K562 (cell line): ENCODE results near the gene SPAG9. TPM values are rescaled to one million over a fixed set of nuclear protein-coding genes. Genes with fewer than 3 reads are reported as not detected.

Source experiments
- ARID2 ChIP-seq: fragments of 450-650 bp; IDR thresholded peaks from 2 replicates; pipeline ENCODE4 v1.6.1; 2017; ENCODE audit warnings: antibody characterized with exemption, mild to moderate bottlenecking
- HDAC3 ChIP-seq: fragments of 450-650 bp; IDR thresholded peaks from 2 replicates; pipeline ENCODE4 v1.6.1; 2018; ENCODE audit warnings: borderline replicate concordance, mild to moderate bottlenecking, moderate library complexity; ENCODE audit not compliant: partially characterized antibody
- KAT8 ChIP-seq: fragments of 450-650 bp; IDR thresholded peaks from 2 replicates; pipeline ENCODE4 v1.6.1; 2016; ENCODE audit warnings: low read depth, mild to moderate bottlenecking
- KLF10 ChIP-seq: fragments of 250-450 bp; sonication (Bioruptor Pico); IDR thresholded peaks from 2 replicates; pipeline ENCODE4 v1.6.1; 2021; ENCODE audit warnings: matching md5 sums
- L3MBTL2 ChIP-seq: fragments of 450-650 bp; IDR thresholded peaks from 2 replicates; pipeline ENCODE4 v1.6.1; 2016; ENCODE audit warnings: mild to moderate bottlenecking, moderate library complexity
- LARP7 ChIP-seq: fragments of 450-650 bp; IDR thresholded peaks from 2 replicates; pipeline ENCODE4 v1.6.1; 2016
- MYC ChIP-seq, 2 experiments: fragments of 250-450 bp in 1 of 2; sonication (Bioruptor Pico) in 1 of 2; IDR thresholded peaks; 2 replicates each; pipeline versions ENCODE4 v1.5.1 to v1.6.1; 2012 to 2021; ENCODE audit warnings: low read depth in 2 of 2, borderline replicate concordance in 1 of 2, improper control_type of control experiment in 1 of 2, low read length in 1 of 2, mild to moderate bottlenecking in 1 of 2, moderate library complexity in 1 of 2
- PURB ChIP-seq: sonication (generic); formaldehyde crosslinking; IDR thresholded peaks from 2 replicates; pipeline ENCODE4 v1.9.0; 2021; ENCODE audit warnings: low read depth, mild to moderate bottlenecking, missing genetic modification reagents
- SIN3B ChIP-seq: fragments of 450-650 bp; IDR thresholded peaks from 2 replicates; pipeline ENCODE4 v1.6.1; 2017; ENCODE audit warnings: low read depth, mild to moderate bottlenecking, moderate library complexity
- TGIF2 ChIP-seq: sonication (generic); formaldehyde crosslinking; IDR thresholded peaks from 2 replicates; pipeline ENCODE4 v1.8.1; 2022; ENCODE audit warnings: mild to moderate bottlenecking, missing genetic modification reagents, moderate library complexity
- ZNF589 ChIP-seq: fragments of 200-800 bp; sonication (Bioruptor generic); IDR thresholded peaks from 2 replicates; pipeline ENCODE4 v1.6.1; 2016; ENCODE audit warnings: low read depth, missing genetic modification characterization, missing compliant biosample characterization
- ZNF717 ChIP-seq: fragments of 250-450 bp; sonication (Bioruptor Pico); IDR thresholded peaks from 2 replicates; pipeline ENCODE4 v1.5.0; 2021
- ZNF77 ChIP-seq: fragments of 250-450 bp; sonication (Bioruptor Pico); IDR thresholded peaks from 2 replicates; pipeline ENCODE4 v1.5.0; 2020
- ZSCAN29 ChIP-seq: fragments of 450-650 bp; IDR thresholded peaks from 2 replicates; pipeline ENCODE4 v1.6.1; 2017
- polyA plus RNA-seq, 8 experiments: library from polyadenylated mRNA; depleted of rRNA in 4 of 8; stranded (reverse) in 5 of 8; unstranded in 3 of 8; fragments of >200 nt; fragmentation: Nextera tagmentation in 2 of 8; fragmentation: Illumina TruSeq in 1 of 8; extraction: Ambion mirVana in 2 of 8; extraction: Trizol in 1 of 8; gene quantifications; 2 replicates each; pipeline versions ENCODE4 v1.2.1 to v1.2.3, GENCODE V29; 2011 to 2014; ENCODE audit warnings: inconsistent platforms in 1 of 8, missing spikeins in 1 of 8
- total RNA-seq, 7 experiments: library from RNA; depleted of rRNA in 6 of 7; stranded (reverse); fragments of >200 nt in 6 of 7; fragmentation: Illumina TruSeq in 2 of 7; extraction: Trizol in 2 of 7; gene quantifications; 2 replicates each; pipeline versions ENCODE4 v1.2.1 to v1.2.3, GENCODE V29; 2011 to 2021; ENCODE audit warnings: low replicate concordance in 1 of 7
- TF ChIP-seq, protein P1 (sequence below): fragments of 450-650 bp; IDR thresholded peaks from 2 replicates; pipeline ENCODE4 v1.7.1; 2018; ENCODE audit warnings: mild to moderate bottlenecking, low read depth; ENCODE audit not compliant: partially characterized antibody
- TF ChIP-seq, protein P2 (sequence below), 3 experiments: IDR thresholded peaks in 2 of 3; conservative IDR thresholded peaks in 1 of 3; 2 replicates each; pipeline ENCODE4 v1.5.1; 2011 to 2012; ENCODE audit warnings: low read length in 3 of 3, mild to moderate bottlenecking in 3 of 3, control low read depth in 2 of 3, improper control_type of control experiment in 1 of 3, inconsistent platforms in 1 of 3, low read depth in 1 of 3, mixed read lengths in 1 of 3, moderate library complexity in 1 of 3; ENCODE audit not compliant: insufficient read depth in 2 of 3
- TF ChIP-seq, protein P3 (sequence below): fragments of 250-450 bp; sonication (Bioruptor Pico); IDR thresholded peaks from 2 replicates; pipeline ENCODE4 v1.5.0; 2022; ENCODE audit warnings: mild to moderate bottlenecking
- TF ChIP-seq, protein P4 (sequence below): fragments of 450-650 bp; formaldehyde crosslinking; IDR thresholded peaks from 2 replicates; pipeline ENCODE4 v1.4.0; 2022; ENCODE audit warnings: missing genetic modification characterization
- TF ChIP-seq, protein P5 (sequence below), 2 experiments: fragments of 450-650 bp; conservative IDR thresholded peaks; 2 replicates each; pipeline ENCODE4 v1.6.1; 2017; ENCODE audit warnings: mild to moderate bottlenecking in 2 of 2, moderate library complexity in 2 of 2

Gene SPAG9
- total and polyA plus RNA-seq, 9 of the 15 experiments (the other 6 are each of a cell fraction or from before 2014, with no cell fraction given), result 12.2 to 99.2 (median 58.2) TPM

DNA sequence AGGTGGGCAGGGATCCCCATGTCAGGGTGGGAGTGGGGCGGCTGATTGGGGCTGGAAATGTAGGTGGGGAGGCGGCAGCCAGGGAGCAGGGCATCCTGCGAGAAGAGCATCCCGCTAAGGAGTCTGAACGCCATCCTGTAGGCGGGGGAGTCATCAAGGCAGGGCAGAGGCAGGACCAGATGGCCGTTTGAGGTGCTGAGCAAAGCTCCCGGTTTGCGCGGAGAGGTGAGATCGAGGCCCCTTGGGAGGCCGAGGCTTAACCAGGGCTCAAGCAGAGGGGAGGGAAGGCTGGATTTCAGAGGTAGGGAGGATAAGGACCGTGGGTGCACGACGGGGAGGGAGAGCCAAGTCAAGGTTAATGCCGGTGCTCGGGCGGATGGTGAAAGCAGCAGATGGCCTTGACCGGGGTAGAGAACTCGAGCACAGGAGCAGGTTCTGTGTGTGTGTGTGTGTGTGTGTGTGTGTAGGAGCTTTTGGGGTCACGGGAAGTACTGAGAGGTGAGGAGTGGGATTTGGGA lies 45.1 kb upstream of the SPAG9 start (continued):
- TF ChIP-seq, protein P1, sequence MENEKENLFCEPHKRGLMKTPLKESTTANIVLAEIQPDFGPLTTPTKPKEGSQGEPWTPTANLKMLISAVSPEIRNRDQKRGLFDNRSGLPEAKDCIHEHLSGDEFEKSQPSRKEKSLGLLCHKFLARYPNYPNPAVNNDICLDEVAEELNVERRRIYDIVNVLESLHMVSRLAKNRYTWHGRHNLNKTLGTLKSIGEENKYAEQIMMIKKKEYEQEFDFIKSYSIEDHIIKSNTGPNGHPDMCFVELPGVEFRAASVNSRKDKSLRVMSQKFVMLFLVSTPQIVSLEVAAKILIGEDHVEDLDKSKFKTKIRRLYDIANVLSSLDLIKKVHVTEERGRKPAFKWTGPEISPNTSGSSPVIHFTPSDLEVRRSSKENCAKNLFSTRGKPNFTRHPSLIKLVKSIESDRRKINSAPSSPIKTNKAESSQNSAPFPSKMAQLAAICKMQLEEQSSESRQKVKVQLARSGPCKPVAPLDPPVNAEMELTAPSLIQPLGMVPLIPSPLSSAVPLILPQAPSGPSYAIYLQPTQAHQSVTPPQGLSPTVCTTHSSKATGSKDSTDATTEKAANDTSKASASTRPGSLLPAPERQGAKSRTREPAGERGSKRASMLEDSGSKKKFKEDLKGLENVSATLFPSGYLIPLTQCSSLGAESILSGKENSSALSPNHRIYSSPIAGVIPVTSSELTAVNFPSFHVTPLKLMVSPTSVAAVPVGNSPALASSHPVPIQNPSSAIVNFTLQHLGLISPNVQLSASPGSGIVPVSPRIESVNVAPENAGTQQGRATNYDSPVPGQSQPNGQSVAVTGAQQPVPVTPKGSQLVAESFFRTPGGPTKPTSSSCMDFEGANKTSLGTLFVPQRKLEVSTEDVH, result no peak
- TF ChIP-seq KLF10, result no peak
- no peak for TF ChIP-seq L3MBTL2
- TF ChIP-seq, protein P2, sequence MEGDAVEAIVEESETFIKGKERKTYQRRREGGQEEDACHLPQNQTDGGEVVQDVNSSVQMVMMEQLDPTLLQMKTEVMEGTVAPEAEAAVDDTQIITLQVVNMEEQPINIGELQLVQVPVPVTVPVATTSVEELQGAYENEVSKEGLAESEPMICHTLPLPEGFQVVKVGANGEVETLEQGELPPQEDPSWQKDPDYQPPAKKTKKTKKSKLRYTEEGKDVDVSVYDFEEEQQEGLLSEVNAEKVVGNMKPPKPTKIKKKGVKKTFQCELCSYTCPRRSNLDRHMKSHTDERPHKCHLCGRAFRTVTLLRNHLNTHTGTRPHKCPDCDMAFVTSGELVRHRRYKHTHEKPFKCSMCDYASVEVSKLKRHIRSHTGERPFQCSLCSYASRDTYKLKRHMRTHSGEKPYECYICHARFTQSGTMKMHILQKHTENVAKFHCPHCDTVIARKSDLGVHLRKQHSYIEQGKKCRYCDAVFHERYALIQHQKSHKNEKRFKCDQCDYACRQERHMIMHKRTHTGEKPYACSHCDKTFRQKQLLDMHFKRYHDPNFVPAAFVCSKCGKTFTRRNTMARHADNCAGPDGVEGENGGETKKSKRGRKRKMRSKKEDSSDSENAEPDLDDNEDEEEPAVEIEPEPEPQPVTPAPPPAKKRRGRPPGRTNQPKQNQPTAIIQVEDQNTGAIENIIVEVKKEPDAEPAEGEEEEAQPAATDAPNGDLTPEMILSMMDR (IDR thresholded peaks at IDR 0.05 in 2 of 3, conservative IDR thresholded peaks at IDR 0.05 in 1 of 3; ENCODE audit: insufficient read depth in 2 of 3, low read depth in 1 of 3, low read length in 3 of 3), result no peak
- peak; percentile 37; the same call in 1 of the 2 replicates for TF ChIP-seq ARID2
- no peak for TF ChIP-seq ZSCAN29
- TF ChIP-seq PURB, result no peak
- no peak for TF ChIP-seq ZNF77 (CRISPR knock-in tag)
- no peak for TF ChIP-seq ZNF717 (CRISPR knock-in tag)
- TF ChIP-seq LARP7, result peak; percentile 89
- no peak for TF ChIP-seq MYC (IDR thresholded peaks at IDR 0.05; ENCODE audit: low read depth, low read length)
- no peak for TF ChIP-seq MYC (CRISPR knock-in tag; IDR thresholded peaks at IDR 0.05; ENCODE audit: borderline replicate concordance, low read depth)
- TF ChIP-seq, protein P3, sequence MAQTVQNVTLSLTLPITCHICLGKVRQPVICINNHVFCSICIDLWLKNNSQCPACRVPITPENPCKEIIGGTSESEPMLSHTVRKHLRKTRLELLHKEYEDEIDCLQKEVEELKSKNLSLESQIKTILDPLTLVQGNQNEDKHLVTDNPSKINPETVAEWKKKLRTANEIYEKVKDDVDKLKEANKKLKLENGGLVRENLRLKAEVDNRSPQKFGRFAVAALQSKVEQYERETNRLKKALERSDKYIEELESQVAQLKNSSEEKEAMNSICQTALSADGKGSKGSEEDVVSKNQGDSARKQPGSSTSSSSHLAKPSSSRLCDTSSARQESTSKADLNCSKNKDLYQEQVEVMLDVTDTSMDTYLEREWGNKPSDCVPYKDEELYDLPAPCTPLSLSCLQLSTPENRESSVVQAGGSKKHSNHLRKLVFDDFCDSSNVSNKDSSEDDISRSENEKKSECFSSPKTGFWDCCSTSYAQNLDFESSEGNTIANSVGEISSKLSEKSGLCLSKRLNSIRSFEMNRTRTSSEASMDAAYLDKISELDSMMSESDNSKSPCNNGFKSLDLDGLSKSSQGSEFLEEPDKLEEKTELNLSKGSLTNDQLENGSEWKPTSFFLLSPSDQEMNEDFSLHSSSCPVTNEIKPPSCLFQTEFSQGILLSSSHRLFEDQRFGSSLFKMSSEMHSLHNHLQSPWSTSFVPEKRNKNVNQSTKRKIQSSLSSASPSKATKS (CRISPR knock-in tag), result no peak
- no peak for TF ChIP-seq TGIF2 (CRISPR knock-in tag)
- TF ChIP-seq, protein P4, sequence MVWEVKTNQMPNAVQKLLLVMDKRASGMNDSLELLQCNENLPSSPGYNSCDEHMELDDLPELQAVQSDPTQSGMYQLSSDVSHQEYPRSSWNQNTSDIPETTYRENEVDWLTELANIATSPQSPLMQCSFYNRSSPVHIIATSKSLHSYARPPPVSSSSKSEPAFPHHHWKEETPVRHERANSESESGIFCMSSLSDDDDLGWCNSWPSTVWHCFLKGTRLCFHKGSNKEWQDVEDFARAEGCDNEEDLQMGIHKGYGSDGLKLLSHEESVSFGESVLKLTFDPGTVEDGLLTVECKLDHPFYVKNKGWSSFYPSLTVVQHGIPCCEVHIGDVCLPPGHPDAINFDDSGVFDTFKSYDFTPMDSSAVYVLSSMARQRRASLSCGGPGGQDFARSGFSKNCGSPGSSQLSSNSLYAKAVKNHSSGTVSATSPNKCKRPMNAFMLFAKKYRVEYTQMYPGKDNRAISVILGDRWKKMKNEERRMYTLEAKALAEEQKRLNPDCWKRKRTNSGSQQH (CRISPR knock-in tag), result peak; percentile 47
- TF ChIP-seq KAT8, result no peak
- TF ChIP-seq SIN3B, result 0 out of 2 replicates have a peak, but pooled peaks have one; percentile 16
- no peak for TF ChIP-seq ZNF589 (CRISPR knock-in tag)
- TF ChIP-seq, protein P5, sequence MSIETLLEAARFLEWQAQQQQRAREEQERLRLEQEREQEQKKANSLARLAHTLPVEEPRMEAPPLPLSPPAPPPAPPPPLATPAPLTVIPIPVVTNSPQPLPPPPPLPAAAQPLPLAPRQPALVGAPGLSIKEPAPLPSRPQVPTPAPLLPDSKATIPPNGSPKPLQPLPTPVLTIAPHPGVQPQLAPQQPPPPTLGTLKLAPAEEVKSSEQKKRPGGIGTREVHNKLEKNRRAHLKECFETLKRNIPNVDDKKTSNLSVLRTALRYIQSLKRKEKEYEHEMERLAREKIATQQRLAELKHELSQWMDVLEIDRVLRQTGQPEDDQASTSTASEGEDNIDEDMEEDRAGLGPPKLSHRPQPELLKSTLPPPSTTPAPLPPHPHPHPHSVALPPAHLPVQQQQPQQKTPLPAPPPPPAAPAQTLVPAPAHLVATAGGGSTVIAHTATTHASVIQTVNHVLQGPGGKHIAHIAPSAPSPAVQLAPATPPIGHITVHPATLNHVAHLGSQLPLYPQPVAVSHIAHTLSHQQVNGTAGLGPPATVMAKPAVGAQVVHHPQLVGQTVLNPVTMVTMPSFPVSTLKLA (conservative IDR thresholded peaks at IDR 0.05), result no peak
- no peak for TF ChIP-seq HDAC3
